GM19438 (cell line): Measurements from ENCODE around the gene CORO2A.

Source experiments
- ATAC-seq: cut with Tn5 transposase; IDR thresholded peaks from one replicate; pipeline ENCODE4 v1.9.1; 2021; ENCODE audit warnings: low read depth; ENCODE audit not compliant: unreplicated experiment

Gene CORO2A

GRCh38 chr9:98219794-98220370 lies 27.4 kb upstream of the CORO2A start:
- no peak for ATAC-seq

GRCh38 chr9:98219364-98219716 lies 26.9 kb upstream of the CORO2A start:
- ATAC-seq, result no peak

GRCh38 chr9:98218562-98219363 lies 26.3 kb upstream of the CORO2A start:
- no peak for ATAC-seq

- ATAC-seq, result no peak
These were observed 24.8 kb upstream of the CORO2A start for GRCh38 chr9:98217255-98217654.

GRCh38 chr9:98216391-98216790 lies 24.0 kb upstream of the CORO2A start:
- no peak for ATAC-seq

GRCh38 chr9:98215821-98216220 lies 23.4 kb upstream of the CORO2A start:
- no peak for ATAC-seq

- no peak for ATAC-seq
These were observed 22.8 kb upstream of the CORO2A start for GRCh38 chr9:98215271-98215670.

- ATAC-seq, result no peak
These were observed 22.4 kb upstream of the CORO2A start for GRCh38 chr9:98214811-98215210.

GRCh38 chr9:98211260-98211659 lies 18.8 kb upstream of the CORO2A start:
- no peak for ATAC-seq

GRCh38 chr9:98210435-98210834 lies 18.0 kb upstream of the CORO2A start:
- no peak for ATAC-seq

- no peak for ATAC-seq
These were observed 17.1 kb upstream of the CORO2A start for GRCh38 chr9:98209530-98209929.

- no peak for ATAC-seq
These were observed 16.2 kb upstream of the CORO2A start for GRCh38 chr9:98208635-98209034.

GRCh38 chr9:98207606-98208005 lies 15.2 kb upstream of the CORO2A start:
- ATAC-seq, result no peak

- no peak for ATAC-seq
These were observed 14.3 kb upstream of the CORO2A start for GRCh38 chr9:98206754-98207153.

- ATAC-seq, result no peak
These were observed 12.3 kb upstream of the CORO2A start for GRCh38 chr9:98204692-98205091.

- ATAC-seq, result no peak
These were observed 10.7 kb upstream of the CORO2A start for GRCh38 chr9:98203153-98203552.

- ATAC-seq, result no peak
These were observed 9.8 kb upstream of the CORO2A start for GRCh38 chr9:98202252-98202651.

- no peak for ATAC-seq
These were observed 9.3 kb upstream of the CORO2A start for GRCh38 chr9:98201749-98202148.

GRCh38 chr9:98201102-98201501 lies 8.7 kb upstream of the CORO2A start:
- no peak for ATAC-seq

- ATAC-seq, result no peak
These were observed 7.1 kb upstream of the CORO2A start for GRCh38 chr9:98199388-98200033.

- ATAC-seq, result no peak
These were observed 3.2 kb upstream of the CORO2A start for GRCh38 chr9:98195671-98196070.
